Measurements from ENCODE around the gene PEX6.

The PEX6 gene

GRCh38 chr6:42928986-42929820 is 49.8 kb downstream of the PEX6 start, which contains the start of gene CNPY3:
CNPY3 (plus strand) TSS chr6:42929480; CDS start chr6:42929571, 91 bp downstream.
- Mint-ChIP-seq H3K4me1 (ENCODE audit: low read depth) (peaks cover 76% of the 10 kb centered on the region), H3K36me3 (ENCODE audit: low read depth) (peaks cover 46% of the 10 kb centered on the region), H3K4me3 (peak within 1 kb of the TSS; percentile 96), H3K9me3 (no peaks in the 10 kb centered on the region), H3K27ac (peak within 1 kb of the TSS; percentile 98), H3K27me3 (no peaks in the 10 kb centered on the region)
- intact Hi-C loops (cut with micrococcal nuclease): no loop called here

GRCh38 chr6:42925248-42925857 is 53.6 kb downstream of the PEX6 start:
- H3K4me3 Mint-ChIP-seq: no peak overlapping the region
- H3K27me3 Mint-ChIP-seq: no peaks in the 10 kb centered on the region
- H3K9me3 Mint-ChIP-seq: no peaks in the 10 kb centered on the region
- peaks cover 63% of the 10 kb centered on the region for H3K4me1 Mint-ChIP-seq (ENCODE audit: low read depth)
- peaks cover 11% of the 10 kb centered on the region for H3K36me3 Mint-ChIP-seq (ENCODE audit: low read depth)
- peak overlapping the region; percentile 45 for H3K27ac Mint-ChIP-seq
- intact Hi-C loops (cut with micrococcal nuclease): no loop called here

- H3K27ac Mint-ChIP-seq: peak overlapping the region; percentile 64
- no peaks in the 10 kb centered on the region for H3K36me3 Mint-ChIP-seq (ENCODE audit: low read depth)
- no peaks in the 10 kb centered on the region for H3K9me3 Mint-ChIP-seq
- H3K27me3 Mint-ChIP-seq: no peaks in the 10 kb centered on the region
- H3K4me1 Mint-ChIP-seq (ENCODE audit: low read depth): peaks cover 52% of the 10 kb centered on the region
- H3K4me3 Mint-ChIP-seq: peak overlapping the region; percentile 34
- intact Hi-C loops (cut with micrococcal nuclease): no loop called here
These were observed 55.3 kb downstream of the PEX6 start for GRCh38 chr6:42923666-42924065.

GRCh38 chr6:42921801-42922200 is 57.2 kb downstream of the PEX6 start:
- Mint-ChIP-seq H3K27ac (peak overlapping the region; percentile 24), H3K4me1 (ENCODE audit: low read depth) (peaks cover 41% of the 10 kb centered on the region), H3K27me3 (no peaks in the 10 kb centered on the region), H3K36me3 (ENCODE audit: low read depth) (no peaks in the 10 kb centered on the region), H3K4me3 (no peak overlapping the region), H3K9me3 (no peaks in the 10 kb centered on the region)
- intact Hi-C loops (cut with micrococcal nuclease): no loop called here

GRCh38 chr6:42916288-42916687 is 62.7 kb downstream of the PEX6 start:
- H3K4me1 Mint-ChIP-seq (ENCODE audit: low read depth): peaks cover 3% of the 10 kb centered on the region
- peaks cover 17% of the 10 kb centered on the region for H3K27me3 Mint-ChIP-seq
- intact Hi-C loops (cut with micrococcal nuclease): no loop called here
- H3K9me3 Mint-ChIP-seq: no peaks in the 10 kb centered on the region
- no peak overlapping the region for H3K4me3 Mint-ChIP-seq
- H3K27ac Mint-ChIP-seq: no peak overlapping the region
- H3K36me3 Mint-ChIP-seq (ENCODE audit: low read depth): no peaks in the 10 kb centered on the region

GRCh38 chr6:42915732-42916131 is 63.2 kb downstream of the PEX6 start, which contains the start of gene PTCRA:
PTCRA (plus strand) TSS chr6:42916053; CDS start chr6:42916070, 17 bp downstream.
- no peak within 1 kb of the TSS for H3K27ac Mint-ChIP-seq
- H3K4me3 Mint-ChIP-seq: no peak within 1 kb of the TSS
- intact Hi-C loops (cut with micrococcal nuclease): no loop called here
- peaks cover 6% of the 10 kb centered on the region for H3K4me1 Mint-ChIP-seq (ENCODE audit: low read depth)
- peaks cover 21% of the 10 kb centered on the region for H3K27me3 Mint-ChIP-seq
- no peaks in the 10 kb centered on the region for H3K9me3 Mint-ChIP-seq
- no peaks in the 10 kb centered on the region for H3K36me3 Mint-ChIP-seq (ENCODE audit: low read depth)

GRCh38 chr6:42914546-42914945 is 64.4 kb downstream of the PEX6 start:
- Mint-ChIP-seq H3K27ac (no peak overlapping the region), H3K9me3 (no peaks in the 10 kb centered on the region)

More at GRCh38 chr6:42914546-42914945, 64.4 kb downstream of the PEX6 start:
- H3K27me3 Mint-ChIP-seq: peaks cover 21% of the 10 kb centered on the region
- intact Hi-C loops (cut with micrococcal nuclease): no loop called here
- peaks cover 6% of the 10 kb centered on the region for H3K4me1 Mint-ChIP-seq (ENCODE audit: low read depth)
- no peak overlapping the region for H3K4me3 Mint-ChIP-seq
- no peaks in the 10 kb centered on the region for H3K36me3 Mint-ChIP-seq (ENCODE audit: low read depth)

All from dendritic cell treated with granulocyte-macrophage colony-stimulating factor and Interleukin-4, amounts not matched to agents 40 ng/mL and 50 ng/mL, for 4 days (primary cell).